HEK293 (cell line): ENCODE results near the gene AGO3.

Source experiments
- CTCF ChIP-seq: fragments of 450-650 bp; formaldehyde crosslinking; IDR thresholded peaks from 2 replicates; pipeline ENCODE4 v1.5.1; 2016; ENCODE audit warnings: missing biosample characterization, missing genetic modification characterization
- KLF9 ChIP-seq: fragments of 450-650 bp; formaldehyde crosslinking; IDR thresholded peaks from 2 replicates; pipeline ENCODE4 v1.5.1; 2016; ENCODE audit warnings: missing biosample characterization, missing genetic modification characterization, low read depth
- PBX3 ChIP-seq: sonication (generic); formaldehyde crosslinking; IDR thresholded peaks from 2 replicates; pipeline ENCODE4 v1.8.1; 2022; ENCODE audit warnings: mild to moderate bottlenecking, moderate library complexity, missing genetic modification reagents
- PRDM4 ChIP-seq: fragments of 450-650 bp; formaldehyde crosslinking; IDR thresholded peaks from 2 replicates; pipeline ENCODE4 v1.5.1; 2017; ENCODE audit warnings: missing biosample characterization, missing genetic modification characterization
- ZNF571 ChIP-seq: fragments of 450-650 bp; formaldehyde crosslinking; IDR thresholded peaks from 2 replicates; pipeline ENCODE4 v1.5.0; 2017; ENCODE audit warnings: missing biosample characterization, missing genetic modification characterization
- ZNF639 ChIP-seq: fragments of 450-650 bp; formaldehyde crosslinking; IDR thresholded peaks from 2 replicates; pipeline ENCODE4 v1.5.1; 2016; ENCODE audit warnings: missing biosample characterization, missing genetic modification characterization
- ZNF707 ChIP-seq: fragments of 450-650 bp; formaldehyde crosslinking; IDR thresholded peaks from 2 replicates; pipeline ENCODE4 v1.5.1; 2016; ENCODE audit warnings: missing biosample characterization, missing genetic modification characterization

GRCh38 chr1:36007741-36008140 lies 76.8 kb downstream of the AGO3 start:
- no peak for TF ChIP-seq ZNF639
- no peak for TF ChIP-seq ZNF571 (tag by site-specific recombination)
- no peak for TF ChIP-seq CTCF (tag by site-specific recombination)
- TF ChIP-seq PRDM4: no peak
- no peak for TF ChIP-seq ZNF707 (tag by site-specific recombination)
- no peak for TF ChIP-seq KLF9 (tag by site-specific recombination)
- no peak for TF ChIP-seq PBX3 (CRISPR knock-in tag)
